ENCODE measurements around the gene MAPK10.
"Not testable (repeated sequence)": the region's sequence is repeated elsewhere in the genome, so short reads cannot be mapped to it uniquely, and the experiment has no call there.

Gene MAPK10

GRCh38 chr4:86330961-86331742, 28.7 kb downstream of the MAPK10 start:
- no peaks in the 10 kb centered on the region for H3K27me3 Mint-ChIP-seq
- H3K9me3 Mint-ChIP-seq, result peaks cover 0 to 1% of the 10 kb centered on the region in 2 donors
- no peaks in the 10 kb centered on the region for H3K4me1 Mint-ChIP-seq (ENCODE audit: low read depth in 2 of 2)
- DNase-seq, result no peak
- no peak for ATAC-seq (replicated peaks)
- no peak overlapping the region for H3K27ac Mint-ChIP-seq
- no peaks in the 10 kb centered on the region for H3K36me3 Mint-ChIP-seq (ENCODE audit: insufficient read depth)
- H3K4me3 Mint-ChIP-seq, result no peak overlapping the region

GRCh38 chr4:86330411-86330810, 29.4 kb downstream of the MAPK10 start:
- not testable (repeated sequence) for H3K4me1 Mint-ChIP-seq (ENCODE audit: low read depth in 2 of 2); H3K36me3 Mint-ChIP-seq (ENCODE audit: insufficient read depth); ATAC-seq (replicated peaks); DNase-seq; H3K27me3 Mint-ChIP-seq; H3K4me3 Mint-ChIP-seq; H3K9me3 Mint-ChIP-seq; H3K27ac Mint-ChIP-seq

- Mint-ChIP-seq H3K27ac (no peak overlapping the region), H3K36me3 (ENCODE audit: insufficient read depth) (no peaks in the 10 kb centered on the region), H3K4me3 (no peak overlapping the region), H3K9me3 (peaks cover 0 to 3% of the 10 kb centered on the region in 2 donors), H3K27me3 (no peaks in the 10 kb centered on the region), H3K4me1 (ENCODE audit: low read depth in 2 of 2) (no peaks in the 10 kb centered on the region)
- DNase-seq (no peak), ATAC-seq (replicated peaks) (no peak)
These were observed 30.4 kb downstream of the MAPK10 start for GRCh38 chr4:86329431-86329830.

- Mint-ChIP-seq H3K27me3 (no peaks in the 10 kb centered on the region), H3K27ac (no peak overlapping the region), H3K9me3 (peaks cover 0 to 3% of the 10 kb centered on the region in 2 donors), H3K4me1 (ENCODE audit: low read depth in 2 of 2) (no peaks in the 10 kb centered on the region), H3K4me3 (no peak overlapping the region), H3K36me3 (ENCODE audit: insufficient read depth) (no peaks in the 10 kb centered on the region)
- ATAC-seq (replicated peaks) (no peak), DNase-seq (no peak)
These were observed 33.5 kb downstream of the MAPK10 start for GRCh38 chr4:86326400-86326799.

- H3K27me3 Mint-ChIP-seq, result no peaks in the 10 kb centered on the region
- no peak for ATAC-seq (replicated peaks)
- no peak overlapping the region for H3K27ac Mint-ChIP-seq
- no peak overlapping the region for H3K4me3 Mint-ChIP-seq
- no peak for DNase-seq
- H3K36me3 Mint-ChIP-seq (ENCODE audit: insufficient read depth), result no peaks in the 10 kb centered on the region
- H3K4me1 Mint-ChIP-seq (ENCODE audit: low read depth in 2 of 2), result no peaks in the 10 kb centered on the region
- H3K9me3 Mint-ChIP-seq, result peaks cover 0 to 2% of the 10 kb centered on the region in 2 donors
These were observed 40.5 kb downstream of the MAPK10 start for GRCh38 chr4:86319390-86319789.

GRCh38 chr4:86315579-86315978, 44.3 kb downstream of the MAPK10 start:
- no peaks in the 10 kb centered on the region for H3K4me1 Mint-ChIP-seq (ENCODE audit: low read depth in 2 of 2)
- no peaks in the 10 kb centered on the region for H3K27me3 Mint-ChIP-seq
- no peaks in the 10 kb centered on the region for H3K36me3 Mint-ChIP-seq (ENCODE audit: insufficient read depth)
- H3K9me3 Mint-ChIP-seq, result peaks cover 0 to 2% of the 10 kb centered on the region in 2 donors
- H3K27ac Mint-ChIP-seq, result no peak overlapping the region
- DNase-seq, result no peak
- no peak for ATAC-seq (replicated peaks)
- H3K4me3 Mint-ChIP-seq, result no peak overlapping the region

GRCh38 chr4:86313656-86314055, 46.2 kb downstream of the MAPK10 start:
- H3K4me3 Mint-ChIP-seq, result no peak overlapping the region
- no peaks in the 10 kb centered on the region for H3K27me3 Mint-ChIP-seq
- DNase-seq (no peak), ATAC-seq (replicated peaks) (no peak)
- no peaks in the 10 kb centered on the region for H3K4me1 Mint-ChIP-seq (ENCODE audit: low read depth in 2 of 2)
- no peaks in the 10 kb centered on the region for H3K36me3 Mint-ChIP-seq (ENCODE audit: insufficient read depth)
- no peak overlapping the region for H3K27ac Mint-ChIP-seq
- H3K9me3 Mint-ChIP-seq, result peaks cover 0 to 2% of the 10 kb centered on the region in 2 donors

- ATAC-seq (replicated peaks), result no peak
These were observed 52.4 kb downstream of the MAPK10 start for GRCh38 chr4:86307432-86307831.

GRCh38 chr4:86306816-86307215, 53.0 kb downstream of the MAPK10 start:
- ATAC-seq (replicated peaks), result no peak
- H3K36me3 Mint-ChIP-seq (ENCODE audit: insufficient read depth), result no peaks in the 10 kb centered on the region
- H3K9me3 Mint-ChIP-seq, result peaks cover 0 to 2% of the 10 kb centered on the region in 2 donors
- H3K27me3 Mint-ChIP-seq, result no peaks in the 10 kb centered on the region
- H3K4me3 Mint-ChIP-seq, result no peak overlapping the region
- no peaks in the 10 kb centered on the region for H3K4me1 Mint-ChIP-seq (ENCODE audit: low read depth in 2 of 2)
- no peak overlapping the region for H3K27ac Mint-ChIP-seq
- no peak for DNase-seq

More at GRCh38 chr4:86307432-86307831, 52.4 kb downstream of the MAPK10 start:
- Mint-ChIP-seq H3K36me3 (ENCODE audit: insufficient read depth) (no peaks in the 10 kb centered on the region), H3K27ac (no peak overlapping the region), H3K27me3 (no peaks in the 10 kb centered on the region), H3K4me1 (ENCODE audit: low read depth in 2 of 2) (no peaks in the 10 kb centered on the region), H3K4me3 (no peak overlapping the region), H3K9me3 (peaks cover 0 to 2% of the 10 kb centered on the region in 2 donors)
- no peak for DNase-seq

GRCh38 chr4:86302830-86303229, 57.0 kb downstream of the MAPK10 start:
- Mint-ChIP-seq H3K4me3 (no peak overlapping the region), H3K4me1 (ENCODE audit: low read depth in 2 of 2) (no peaks in the 10 kb centered on the region)

GRCh38 chr4:86302251-86302650, 57.6 kb downstream of the MAPK10 start:
- peaks cover 0 to 8% of the 10 kb centered on the region in 2 donors for H3K9me3 Mint-ChIP-seq
- H3K4me3 Mint-ChIP-seq, result no peak overlapping the region
- DNase-seq (no peak), ATAC-seq (replicated peaks) (no peak)
- H3K36me3 Mint-ChIP-seq (ENCODE audit: insufficient read depth), result no peaks in the 10 kb centered on the region
- H3K4me1 Mint-ChIP-seq (ENCODE audit: low read depth in 2 of 2), result no peaks in the 10 kb centered on the region
- H3K27ac Mint-ChIP-seq, result no peak overlapping the region
- H3K27me3 Mint-ChIP-seq, result no peaks in the 10 kb centered on the region

More at GRCh38 chr4:86302830-86303229, 57.0 kb downstream of the MAPK10 start:
- Mint-ChIP-seq H3K9me3 (peaks cover 0 to 5% of the 10 kb centered on the region in 2 donors), H3K36me3 (ENCODE audit: insufficient read depth) (no peaks in the 10 kb centered on the region), H3K27me3 (no peaks in the 10 kb centered on the region), H3K27ac (no peak overlapping the region)
- DNase-seq (no peak), ATAC-seq (replicated peaks) (no peak)

GRCh38 chr4:86300516-86300915, 59.3 kb downstream of the MAPK10 start:
- no peak overlapping the region for H3K27ac Mint-ChIP-seq
- no peaks in the 10 kb centered on the region for H3K4me1 Mint-ChIP-seq (ENCODE audit: low read depth in 2 of 2)
- peaks cover 0 to 9% of the 10 kb centered on the region in 2 donors for H3K9me3 Mint-ChIP-seq
- no peak overlapping the region for H3K4me3 Mint-ChIP-seq
- no peak for DNase-seq
- no peaks in the 10 kb centered on the region for H3K36me3 Mint-ChIP-seq (ENCODE audit: insufficient read depth)
- no peak for ATAC-seq (replicated peaks)
- no peaks in the 10 kb centered on the region for H3K27me3 Mint-ChIP-seq

GRCh38 chr4:86296865-86297264, 63.0 kb downstream of the MAPK10 start:
- Mint-ChIP-seq H3K9me3 (peaks cover 0 to 14% of the 10 kb centered on the region in 2 donors), H3K27ac (no peak overlapping the region)

GRCh38 chr4:86294883-86295282, 65.0 kb downstream of the MAPK10 start:
- Mint-ChIP-seq H3K27ac (no peak overlapping the region), H3K36me3 (ENCODE audit: insufficient read depth) (no peaks in the 10 kb centered on the region), H3K9me3 (peaks cover 0 to 12% of the 10 kb centered on the region in 2 donors), H3K4me3 (no peak overlapping the region), H3K27me3 (no peaks in the 10 kb centered on the region), H3K4me1 (ENCODE audit: low read depth in 2 of 2) (no peaks in the 10 kb centered on the region)
- no peak for ATAC-seq (replicated peaks)
- DNase-seq, result no peak

More at GRCh38 chr4:86296865-86297264, 63.0 kb downstream of the MAPK10 start:
- no peaks in the 10 kb centered on the region for H3K4me1 Mint-ChIP-seq (ENCODE audit: low read depth in 2 of 2)
- ATAC-seq (replicated peaks) (no peak), DNase-seq (no peak)
- no peaks in the 10 kb centered on the region for H3K36me3 Mint-ChIP-seq (ENCODE audit: insufficient read depth)
- no peak overlapping the region for H3K4me3 Mint-ChIP-seq
- no peaks in the 10 kb centered on the region for H3K27me3 Mint-ChIP-seq
